Neuronal stem cell (in vitro differentiated cells): Measurements from ENCODE around the gene FOXL2NB.

Source experiments
- DNase-seq: peaks from one replicate; pipeline ENCODE4 v3.0.0-alpha.2; 2013; ENCODE audit warnings: low spot score
- H2AFZ ChIP-seq: one replicate; pipeline ENCODE4 v1.6.1; 2013; ENCODE audit warnings: mild to moderate bottlenecking, low read length, inconsistent platforms
- H2AK5ac ChIP-seq: 2 replicates; pipeline ENCODE4 v1.6.1; 2013; ENCODE audit warnings: low read depth, mild to moderate bottlenecking, inconsistent platforms, low read length, moderate library complexity, mixed read lengths
- H2BK120ac ChIP-seq: 2 replicates; pipeline ENCODE4 v1.6.1; 2013; ENCODE audit warnings: low read depth, mild to moderate bottlenecking, inconsistent platforms, low read length, moderate library complexity, mixed read lengths
- H2BK12ac ChIP-seq: one replicate; pipeline ENCODE4 v1.6.1; 2013; ENCODE audit warnings: low read length, inconsistent platforms
- H2BK15ac ChIP-seq: 2 replicates; pipeline ENCODE4 v1.6.1; 2013; ENCODE audit warnings: mild to moderate bottlenecking, low read length, inconsistent platforms, mixed read lengths
- H2BK5ac ChIP-seq: one replicate; pipeline ENCODE4 v1.6.1; 2013; ENCODE audit warnings: inconsistent platforms, mild to moderate bottlenecking, low read length, moderate library complexity
- H3K14ac ChIP-seq: one replicate; pipeline ENCODE4 v1.6.1; 2013; ENCODE audit warnings: low read length, inconsistent platforms
- H3K18ac ChIP-seq: 2 replicates; pipeline ENCODE4 v1.6.1; 2013; ENCODE audit warnings: low read length, inconsistent platforms
- H3K23ac ChIP-seq: 2 replicates; pipeline ENCODE4 v1.6.1; 2013; ENCODE audit warnings: low read depth, mild to moderate bottlenecking, mixed read lengths, low read length, inconsistent platforms; ENCODE audit not compliant: poor library complexity
- H3K27ac ChIP-seq: replicated peaks from 3 replicates; pipeline ENCODE4 v1.5.1; 2013; ENCODE audit warnings: low read length, inconsistent platforms
- H3K27me3 ChIP-seq, 3 experiments: 2 replicates each; pipeline ENCODE4 v1.6.1; 2013; ENCODE audit warnings: low read length in 3 of 3, mild to moderate bottlenecking in 2 of 3, inconsistent platforms in 1 of 3, low read depth in 1 of 3, mixed read lengths in 1 of 3, moderate library complexity in 1 of 3; ENCODE audit not compliant: control insufficient read depth in 3 of 3, insufficient read depth in 3 of 3
- H3K36me3 ChIP-seq, 2 donors: replicated peaks in 1 of 2; 2 replicates each; pipeline ENCODE4 v1.6.1; 2013; ENCODE audit warnings: low read length in 2 of 2; ENCODE audit not compliant: control insufficient read depth in 2 of 2, insufficient read depth in 2 of 2
- H3K4ac ChIP-seq: 2 replicates; pipeline ENCODE4 v1.6.1; 2013; ENCODE audit warnings: inconsistent platforms, mild to moderate bottlenecking, low read length, moderate library complexity
- H3K4me1 ChIP-seq, 2 donors: 1 replicate in 1 of 2; 2 replicates in 1 of 2; pipeline ENCODE4 v1.6.1; 2013; ENCODE audit warnings: low read length in 2 of 2, low read depth in 1 of 2; ENCODE audit not compliant: control insufficient read depth in 2 of 2, insufficient read depth in 1 of 2
- H3K4me2 ChIP-seq: one replicate; pipeline ENCODE4 v1.6.1; 2013; ENCODE audit warnings: mild to moderate bottlenecking, low read length, inconsistent platforms; ENCODE audit not compliant: insufficient read depth, poor library complexity, severe bottlenecking
- H3K4me3 ChIP-seq, 2 donors: 2 replicates each; pipeline ENCODE4 v1.5.1; 2013; ENCODE audit warnings: low read length in 2 of 2, mild to moderate bottlenecking in 2 of 2, inconsistent platforms in 1 of 2, moderate library complexity in 1 of 2
- H3K79me1 ChIP-seq: one replicate; pipeline ENCODE4 v1.6.1; 2013; ENCODE audit warnings: low read depth, mild to moderate bottlenecking, inconsistent platforms, low read length, moderate library complexity
- H3K9ac ChIP-seq: one replicate; pipeline ENCODE4 v1.6.1; 2013; ENCODE audit warnings: mild to moderate bottlenecking, low read depth, low read length, inconsistent platforms; ENCODE audit not compliant: poor library complexity
- H3K9me3 ChIP-seq, 2 donors: replicated peaks in 1 of 2; 2 replicates each; pipeline versions ENCODE3 to v1.6.1; 2013; ENCODE audit warnings: low read length in 2 of 2, mild to moderate bottlenecking in 2 of 2, inconsistent platforms in 1 of 2, low read depth in 1 of 2, mixed read lengths in 1 of 2, moderate library complexity in 1 of 2; ENCODE audit not compliant: control insufficient read depth in 2 of 2, insufficient read depth in 1 of 2
- H4K8ac ChIP-seq: one replicate; pipeline ENCODE4 v1.6.1; 2013; ENCODE audit warnings: low read depth, mild to moderate bottlenecking, inconsistent platforms, low read length, moderate library complexity
- H4K91ac ChIP-seq: one replicate; pipeline ENCODE4 v1.6.1; 2013; ENCODE audit warnings: low read length, low read depth, mild to moderate bottlenecking, inconsistent platforms; ENCODE audit not compliant: poor library complexity
- WGBS, 2 donors: extraction: QIAGEN DNeasy Blood & Tissue Kit; methylation state at CpG; one replicate each; pipeline ENCODE4 v1.1.7; 2013; ENCODE audit warnings: missing lambda C conversion rate in 2 of 2, mixed read lengths in 1 of 2; ENCODE audit not compliant: insufficient read length in 2 of 2, insufficient replicate concordance in 1 of 2; ENCODE audit errors: extremely low coverage in 2 of 2; 5-methylcytosine and 5-hydroxymethylcytosine counted together

FOXL2NB gene

DNA sequence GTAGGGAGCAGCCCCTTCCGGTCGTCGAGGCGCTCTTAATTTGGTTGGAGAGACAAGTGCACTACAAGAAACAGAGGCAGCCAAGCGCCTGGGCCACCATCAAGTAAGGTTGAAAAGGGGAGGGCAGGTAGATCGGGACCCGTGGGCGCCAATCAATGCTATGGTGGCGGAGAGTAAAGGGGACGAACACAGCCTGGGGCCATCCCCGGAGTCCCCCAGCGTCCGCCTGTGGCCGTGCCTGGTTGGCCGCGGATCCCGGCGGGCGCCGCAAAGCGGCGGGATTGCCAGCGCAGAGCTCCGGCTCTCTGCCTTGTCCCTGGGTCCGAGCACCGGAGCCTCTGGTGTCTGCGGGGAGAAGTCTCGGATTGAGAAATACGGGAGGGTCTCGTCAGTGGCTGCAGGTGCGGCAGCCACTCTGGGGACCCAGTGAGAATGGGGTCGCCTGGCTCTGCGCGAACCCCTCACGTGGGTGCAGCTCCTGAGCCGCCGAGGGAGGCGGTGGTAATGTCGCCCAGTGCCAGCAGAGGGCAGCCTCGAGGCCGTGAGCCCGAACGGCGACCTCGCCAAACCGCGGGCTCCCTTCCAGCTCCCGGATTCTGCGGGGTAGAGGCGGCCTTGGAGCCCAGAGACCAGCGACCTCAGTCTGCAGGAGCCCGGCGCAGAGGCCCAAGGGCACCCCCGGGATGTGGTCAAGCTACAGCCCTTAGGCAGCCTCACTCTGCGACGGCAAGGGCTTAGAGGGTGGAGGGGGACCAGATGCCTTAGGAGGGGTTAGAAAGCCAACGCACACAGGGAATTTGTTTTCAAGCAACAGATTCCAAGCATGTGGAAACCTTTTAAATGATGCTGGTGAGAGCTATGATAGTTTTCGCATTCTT is 10.9 kb upstream of the FOXL2NB start:
- Histone ChIP-seq H3K79me1 (no peaks in the 10 kb centered on the region), H4K8ac (no peak overlapping the region), H4K91ac (no peak overlapping the region), H3K36me3 (no peaks in the 10 kb centered on the region), H3K9me3 (peaks cover 2 to 9% of the 10 kb centered on the region in 2 donors), H2AK5ac (no peak overlapping the region), H2AFZ (peak overlapping the region; percentile 98), H3K27ac (no peak overlapping the region), H3K27me3 (peaks cover 36 to 80% (median 59%) of the 10 kb centered on the region in 3 experiments), H3K23ac (peak overlapping the region; percentile 81), H2BK120ac (no peak overlapping the region), H2BK5ac (no peak overlapping the region), H3K4ac (no peak overlapping the region), H3K14ac (no peak overlapping the region), H3K4me1 (peaks cover 11 to 21% of the 10 kb centered on the region in 2 donors), H3K4me2 (peak overlapping the region; percentile 95), H2BK15ac (no peak overlapping the region), H3K18ac (peak overlapping the region; percentile 69), H3K4me3 (peak overlapping the region; percentile 47 to 53), H2BK12ac (no peak overlapping the region), H3K9ac (peak overlapping the region; percentile 54)
- DNase-seq: peak; percentile 72
- no CpG with 5 or more reads among the region's 58 CpGs for WGBS, 2 donors

DNA sequence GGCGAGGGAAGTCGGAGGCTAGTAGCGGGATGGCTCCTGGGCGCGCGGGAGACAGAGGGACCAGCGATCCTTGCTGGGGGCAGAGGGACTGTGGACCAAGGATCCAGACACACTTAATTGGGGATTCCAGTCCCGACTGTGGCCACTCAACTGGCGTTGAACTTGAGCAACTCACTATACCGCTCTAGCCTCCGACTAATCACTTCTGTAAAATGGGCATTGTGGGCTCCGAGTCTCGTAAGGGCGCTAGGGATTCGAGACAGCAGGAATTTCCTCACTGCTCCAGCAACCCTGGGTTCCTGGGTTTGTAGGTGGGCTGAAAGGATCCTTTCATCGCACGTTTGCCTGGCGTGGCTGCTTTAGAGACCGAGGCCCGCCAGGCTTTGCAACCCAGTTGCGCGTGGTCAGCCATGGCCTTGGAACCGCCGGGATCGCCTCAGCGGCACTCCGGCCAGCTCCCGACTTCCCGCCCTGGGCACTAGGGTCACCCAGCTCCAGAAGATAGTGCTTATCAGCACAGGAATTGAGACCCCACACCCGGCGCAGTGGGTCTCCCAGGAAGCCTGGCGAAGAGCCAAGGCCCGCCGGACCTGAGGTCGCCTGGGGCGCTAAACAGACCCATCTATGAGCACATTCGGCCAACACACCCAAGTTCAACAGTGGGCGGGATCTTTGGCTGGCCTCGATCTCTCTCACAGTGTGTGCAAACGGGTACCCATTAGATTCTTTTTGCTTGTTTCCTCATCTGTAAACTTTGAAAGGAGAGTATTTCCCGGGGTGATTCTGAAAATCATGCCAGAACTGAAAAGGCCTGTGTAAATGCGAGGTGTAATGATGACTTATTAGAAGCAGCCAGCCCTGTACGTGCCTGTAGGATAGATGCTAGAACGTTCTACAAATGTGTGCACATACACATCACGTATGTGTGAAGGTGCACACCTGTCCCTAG is 10.0 kb upstream of the FOXL2NB start:
- Histone ChIP-seq H3K9ac (no peak overlapping the region), H3K27ac (no peak overlapping the region), H3K14ac (no peak overlapping the region), H3K23ac (peak overlapping the region; percentile 5), H2AFZ (peak overlapping the region; percentile 98), H3K9me3 (peaks cover 2 to 9% of the 10 kb centered on the region in 2 donors), H3K18ac (peak overlapping the region; percentile 27), H3K27me3 (peaks cover 36 to 89% (median 68%) of the 10 kb centered on the region in 3 experiments), H2BK15ac (no peak overlapping the region), H3K79me1 (no peaks in the 10 kb centered on the region), H3K4ac (no peak overlapping the region), H2BK12ac (no peak overlapping the region), H3K4me2 (no peak overlapping the region), H3K36me3 (no peaks in the 10 kb centered on the region), H4K91ac (no peak overlapping the region), H3K4me1 (peaks cover 11 to 21% of the 10 kb centered on the region in 2 donors), H3K4me3 (no peak overlapping the region), H2AK5ac (peak overlapping the region; percentile 60), H4K8ac (no peak overlapping the region), H2BK5ac (no peak overlapping the region), H2BK120ac (no peak overlapping the region)
- no peak for DNase-seq
- WGBS, 2 donors: no CpG with 5 or more reads among the region's 45 CpGs

DNA sequence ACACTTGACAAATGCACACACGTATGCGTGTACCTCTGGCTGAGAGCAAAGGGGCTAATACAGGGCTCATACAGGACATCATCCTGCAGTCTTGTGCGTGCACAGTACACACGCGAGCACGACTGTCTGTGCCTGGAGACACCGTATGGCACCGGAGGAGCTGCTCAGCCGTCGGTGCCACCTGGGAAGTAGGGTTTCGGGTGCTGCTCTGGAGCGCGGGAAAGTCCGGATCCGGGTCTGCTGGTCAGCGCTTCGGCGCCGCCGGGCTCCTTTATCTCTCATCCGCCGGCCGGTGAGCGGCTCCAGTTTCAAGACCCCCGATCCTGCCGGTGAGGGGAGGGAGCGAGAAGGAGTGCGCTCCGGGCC is 9.3 kb upstream of the FOXL2NB start:
- Histone ChIP-seq H3K18ac (no peak overlapping the region), H3K4me3 (no peak overlapping the region), H3K9me3 (peaks cover 2 to 9% of the 10 kb centered on the region in 2 donors), H3K4me2 (no peak overlapping the region), H3K14ac (no peak overlapping the region), H2BK15ac (no peak overlapping the region), H2BK120ac (no peak overlapping the region), H3K23ac (peak overlapping the region; percentile 5), H4K8ac (no peak overlapping the region), H2BK5ac (no peak overlapping the region), H3K27me3 (peaks cover 36 to 96% (median 75%) of the 10 kb centered on the region in 3 experiments), H3K79me1 (no peaks in the 10 kb centered on the region), H2AFZ (peak overlapping the region; percentile 88), H2AK5ac (no peak overlapping the region), H2BK12ac (no peak overlapping the region), H3K9ac (no peak overlapping the region), H3K27ac (no peak overlapping the region), H3K36me3 (no peaks in the 10 kb centered on the region), H3K4ac (no peak overlapping the region), H3K4me1 (peaks cover 11 to 21% of the 10 kb centered on the region in 2 donors), H4K91ac (no peak overlapping the region)
- no CpG with 5 or more reads among the region's 29 CpGs for WGBS, 2 donors
- DNase-seq: no peak
